ENCODE data around the gene EEF2KMT. TPM values are rescaled to one million over a fixed set of nuclear protein-coding genes. Genes with fewer than 3 reads are reported as not detected.
"Not testable (repeated sequence)": the region's sequence is repeated elsewhere in the genome, so short reads cannot be mapped to it uniquely, and the experiment has no call there.

EEF2KMT gene
- 16.2 TPM for polyA plus RNA-seq (2013, experiment 1 of 4)
- polyA plus RNA-seq (2013, experiment 2 of 4): 15.2 TPM
- polyA plus RNA-seq (2013, experiment 3 of 4): 12.0 TPM
- polyA plus RNA-seq (2013, experiment 4 of 4): 11.1 TPM

- H3K4me3 ChIP-seq (ENCODE audit: insufficient read depth, low read depth, low read length): peak within 1 kb of the TSS; percentile 65
- not testable (repeated sequence) for H3K27me3 ChIP-seq (ENCODE audit: control insufficient read depth, insufficient read depth, low read length, poor library complexity, severe bottlenecking); H3K36me3 ChIP-seq (ENCODE audit: control insufficient read depth, insufficient read depth, low read length); H3K9me3 ChIP-seq (ENCODE audit: control insufficient read depth, low read length); H3K4me1 ChIP-seq (ENCODE audit: control insufficient read depth, insufficient read depth, low read length)
- WGBS, 2 experiments: 0% methylated on average over 67 of the region's 67 CpGs
- peak within 1 kb of the TSS; percentile 36 for H3K27ac ChIP-seq (ENCODE audit: insufficient read depth, low read depth, low read length, poor library complexity, severe bottlenecking)
Measured at GRCh38 chr16:5097470-5098220, at the start of gene EEF2KMT. Gene EEF2KMT (minus strand): TSS chr16:5097795. CDS start chr16:5097739, 56 bp downstream.

GRCh38 chr16:5144621-5144956, 47.0 kb upstream of the EEF2KMT start:
- H3K9me3 ChIP-seq (ENCODE audit: control insufficient read depth, low read length); H3K4me1 ChIP-seq (ENCODE audit: control insufficient read depth, insufficient read depth, low read length); H3K27me3 ChIP-seq (ENCODE audit: control insufficient read depth, insufficient read depth, low read length, poor library complexity, severe bottlenecking); H3K36me3 ChIP-seq (ENCODE audit: control insufficient read depth, insufficient read depth, low read length); H3K4me3 ChIP-seq (ENCODE audit: insufficient read depth, low read depth, low read length); H3K27ac ChIP-seq (ENCODE audit: insufficient read depth, low read depth, low read length, poor library complexity, severe bottlenecking): not testable (repeated sequence)
- WGBS, 2 experiments: 83 to 85% methylated on average over 1 of the region's 1 CpG

GRCh38 chr16:5143761-5144620, 46.4 kb upstream of the EEF2KMT start:
- Histone ChIP-seq H3K4me1 (ENCODE audit: control insufficient read depth, insufficient read depth, low read length) (no peaks in the 10 kb centered on the region), H3K27me3 (ENCODE audit: control insufficient read depth, insufficient read depth, low read length, poor library complexity, severe bottlenecking) (no peaks in the 10 kb centered on the region), H3K27ac (ENCODE audit: insufficient read depth, low read depth, low read length, poor library complexity, severe bottlenecking) (no peak overlapping the region), H3K9me3 (ENCODE audit: control insufficient read depth, low read length) (no peaks in the 10 kb centered on the region), H3K36me3 (ENCODE audit: control insufficient read depth, insufficient read depth, low read length) (no peaks in the 10 kb centered on the region), H3K4me3 (ENCODE audit: insufficient read depth, low read depth, low read length) (no peak overlapping the region)
- 85 to 89% methylated on average over 7 of the region's 7 CpGs for WGBS, 2 experiments

- 83% methylated on average over 7 of the region's 7 CpGs for WGBS, 2 experiments
Measured at GRCh38 chr16:5140151-5140550, 42.6 kb upstream of the EEF2KMT start.

GRCh38 chr16:5134739-5135452, 37.3 kb upstream of the EEF2KMT start:
- not testable (repeated sequence) for H3K9me3 ChIP-seq (ENCODE audit: control insufficient read depth, low read length); H3K4me3 ChIP-seq (ENCODE audit: insufficient read depth, low read depth, low read length); H3K27me3 ChIP-seq (ENCODE audit: control insufficient read depth, insufficient read depth, low read length, poor library complexity, severe bottlenecking); H3K4me1 ChIP-seq (ENCODE audit: control insufficient read depth, insufficient read depth, low read length); H3K36me3 ChIP-seq (ENCODE audit: control insufficient read depth, insufficient read depth, low read length); H3K27ac ChIP-seq (ENCODE audit: insufficient read depth, low read depth, low read length, poor library complexity, severe bottlenecking)
- WGBS, 2 experiments: 39 to 48% methylated on average over 12 to 13 of the region's 13 CpGs

More at GRCh38 chr16:5140151-5140550, 42.6 kb upstream of the EEF2KMT start:
- not testable (repeated sequence) for H3K27ac ChIP-seq (ENCODE audit: insufficient read depth, low read depth, low read length, poor library complexity, severe bottlenecking); H3K36me3 ChIP-seq (ENCODE audit: control insufficient read depth, insufficient read depth, low read length); H3K4me3 ChIP-seq (ENCODE audit: insufficient read depth, low read depth, low read length); H3K9me3 ChIP-seq (ENCODE audit: control insufficient read depth, low read length); H3K4me1 ChIP-seq (ENCODE audit: control insufficient read depth, insufficient read depth, low read length); H3K27me3 ChIP-seq (ENCODE audit: control insufficient read depth, insufficient read depth, low read length, poor library complexity, severe bottlenecking)

GRCh38 chr16:5132915-5133600, 35.5 kb upstream of the EEF2KMT start:
- not testable (repeated sequence) for H3K4me3 ChIP-seq (ENCODE audit: insufficient read depth, low read depth, low read length); H3K27ac ChIP-seq (ENCODE audit: insufficient read depth, low read depth, low read length, poor library complexity, severe bottlenecking); H3K9me3 ChIP-seq (ENCODE audit: control insufficient read depth, low read length); H3K27me3 ChIP-seq (ENCODE audit: control insufficient read depth, insufficient read depth, low read length, poor library complexity, severe bottlenecking); H3K4me1 ChIP-seq (ENCODE audit: control insufficient read depth, insufficient read depth, low read length); H3K36me3 ChIP-seq (ENCODE audit: control insufficient read depth, insufficient read depth, low read length)
- 74 to 75% methylated on average over 11 to 13 of the region's 13 CpGs for WGBS, 2 experiments

- H3K36me3 ChIP-seq (ENCODE audit: control insufficient read depth, insufficient read depth, low read length); H3K27me3 ChIP-seq (ENCODE audit: control insufficient read depth, insufficient read depth, low read length, poor library complexity, severe bottlenecking); H3K27ac ChIP-seq (ENCODE audit: insufficient read depth, low read depth, low read length, poor library complexity, severe bottlenecking); H3K9me3 ChIP-seq (ENCODE audit: control insufficient read depth, low read length); H3K4me1 ChIP-seq (ENCODE audit: control insufficient read depth, insufficient read depth, low read length); H3K4me3 ChIP-seq (ENCODE audit: insufficient read depth, low read depth, low read length): not testable (repeated sequence)
- 94 to 95% methylated on average over 3 of the region's 3 CpGs for WGBS, 2 experiments
Measured at GRCh38 chr16:5131467-5132004, 33.9 kb upstream of the EEF2KMT start.

- not testable (repeated sequence) for H3K4me3 ChIP-seq (ENCODE audit: insufficient read depth, low read depth, low read length); H3K4me1 ChIP-seq (ENCODE audit: control insufficient read depth, insufficient read depth, low read length); H3K27me3 ChIP-seq (ENCODE audit: control insufficient read depth, insufficient read depth, low read length, poor library complexity, severe bottlenecking); H3K36me3 ChIP-seq (ENCODE audit: control insufficient read depth, insufficient read depth, low read length); H3K9me3 ChIP-seq (ENCODE audit: control insufficient read depth, low read length); H3K27ac ChIP-seq (ENCODE audit: insufficient read depth, low read depth, low read length, poor library complexity, severe bottlenecking)
- 92 to 93% methylated on average over 14 to 20 of the region's 20 CpGs for WGBS, 2 experiments
Measured at GRCh38 chr16:5117300-5118087, 19.9 kb upstream of the EEF2KMT start.

- not testable (repeated sequence) for H3K27ac ChIP-seq (ENCODE audit: insufficient read depth, low read depth, low read length, poor library complexity, severe bottlenecking); H3K27me3 ChIP-seq (ENCODE audit: control insufficient read depth, insufficient read depth, low read length, poor library complexity, severe bottlenecking)
- 89 to 91% methylated on average over 9 of the region's 10 CpGs for WGBS, 2 experiments
Measured at GRCh38 chr16:5116780-5117295, 19.2 kb upstream of the EEF2KMT start.

More at GRCh38 chr16:5116780-5117295, 19.2 kb upstream of the EEF2KMT start:
- H3K9me3 ChIP-seq (ENCODE audit: control insufficient read depth, low read length); H3K4me3 ChIP-seq (ENCODE audit: insufficient read depth, low read depth, low read length); H3K4me1 ChIP-seq (ENCODE audit: control insufficient read depth, insufficient read depth, low read length); H3K36me3 ChIP-seq (ENCODE audit: control insufficient read depth, insufficient read depth, low read length): not testable (repeated sequence)
